Motor neuron (in vitro differentiated cells): ENCODE results near the gene LANCL1. TPM values are rescaled to one million over a fixed set of nuclear protein-coding genes. Genes with fewer than 3 reads are reported as not detected.

Source experiments
- ATAC-seq, 8 experiments: fragments of 200-7000 bp; cut with Tn5 transposase; replicated peaks in 6 of 8; 2 replicates each; pipeline ENCODE4 v1.8.0; 2021; ENCODE audit warnings: mild to moderate bottlenecking in 8 of 8, moderate library complexity in 8 of 8
- H3K27ac ChIP-seq, 2 donors: fragments of 250-450 bp; sonication (Bioruptor Pico); 2 replicates each; pipeline ENCODE4 v1.9.0; 2021; ENCODE audit warnings: antibody characterized with exemption in 2 of 2, mild to moderate bottlenecking in 2 of 2, moderate library complexity in 1 of 2
- H3K4me1 ChIP-seq, 2 donors: fragments of 250-450 bp; sonication (Bioruptor Pico); replicated peaks in 1 of 2; 2 replicates each; pipeline ENCODE4 v1.6.1; 2021; ENCODE audit warnings: antibody characterized with exemption in 2 of 2, mild to moderate bottlenecking in 2 of 2, moderate library complexity in 1 of 2
- H3K4me3 ChIP-seq, 5 donors: fragments of 250-450 bp; sonication (Bioruptor Pico); 2 replicates each; pipeline ENCODE4 v1.9.0; 2021; ENCODE audit warnings: antibody characterized with exemption in 5 of 5, mild to moderate bottlenecking in 5 of 5, moderate library complexity in 4 of 5
- WGBS, 10 experiments: fragments of 450-650 bp; shearing (Covaris generic); methylation state at CpG; one replicate each; pipeline ENCODE4 v1.0.0; 2022; 5-methylcytosine and 5-hydroxymethylcytosine counted together
- in situ Hi-C, 9 experiments: fragments of 400-800 bp; cut with MboI; loops; one replicate each; pipeline ENCODE4 v1.15.0; 2021; ENCODE audit warnings: low sequenced_read_pairs in 9 of 9, low pct_unique_long_range_greater_than_20kb in 2 of 9; ENCODE audit not compliant: unreplicated experiment in 9 of 9
- total RNA-seq, 8 experiments: library from RNA; unstranded; fragments of 300-600 nt; gene quantifications; 2 replicates each; pipeline versions ENCODE4 v1.2.3 to v1.2.4, GENCODE V29; 2022

The LANCL1 gene
- total RNA-seq, 8 experiments from 2014 or later = 26.9 to 239 (median 35.7) TPM

- no peak for ATAC-seq
- H3K4me1 ChIP-seq = peaks cover 0 to 4% of the 10 kb centered on the region in 2 donors
- no peak overlapping the region for H3K4me3 ChIP-seq
- 42 to 100% (median 85%) methylated on average over 1 to 2 of the region's 2 CpGs; no CpG with 5 or more reads in 2 of the 10 experiments for WGBS, 10 experiments
- in situ Hi-C loops = no loop called here
- no peak overlapping the region for H3K27ac ChIP-seq
Observed at GRCh38 chr2:210480764-210481163, 4.2 kb upstream of the LANCL1 start.

GRCh38 chr2:210480079-210480478 lies 3.5 kb upstream of the LANCL1 start:
- no peak for ATAC-seq
- H3K27ac ChIP-seq = no peak overlapping the region
- 29 to 100% (median 100%) methylated on average over 1 to 3 of the region's 3 CpGs; no CpG with 5 or more reads in 2 of the 10 experiments for WGBS, 10 experiments
- H3K4me3 ChIP-seq = no peak overlapping the region
- H3K4me1 ChIP-seq = peaks cover 0 to 6% of the 10 kb centered on the region in 2 donors
- in situ Hi-C loops = no loop called here

GRCh38 chr2:210478661-210479060 lies 2.1 kb upstream of the LANCL1 start:
- in situ Hi-C loops = no loop called here
- Histone ChIP-seq H3K4me1 (peaks cover 0 to 10% of the 10 kb centered on the region in 2 donors), H3K4me3 (no peak overlapping the region), H3K27ac (no peak overlapping the region)
- ATAC-seq = no peak
- 89 to 100% (median 100%) methylated on average over 1 to 2 of the region's 2 CpGs; no CpG with 5 or more reads in 3 of the 10 experiments for WGBS, 10 experiments

- peak in 2 of 8 experiments; percentile 9 to 21 for ATAC-seq
- in situ Hi-C loops = no loop called here
- Histone ChIP-seq H3K27ac (no peak overlapping the region), H3K4me3 (peak overlapping the region in 3 of 5 donors; percentile 3 to 73 (median 70)), H3K4me1 (peaks cover 0 to 10% of the 10 kb centered on the region in 2 donors)
- 13 to 83% (median 43%) methylated on average over 1 to 3 of the region's 3 CpGs for WGBS, 10 experiments
Observed at GRCh38 chr2:210477496-210477895, 937 bp upstream of the LANCL1 start.

- peaks cover 0 to 10% of the 10 kb centered on the region in 2 donors for H3K4me1 ChIP-seq
- no peak for ATAC-seq
- peak overlapping the region; percentile 51 to 82 (median 73) for H3K4me3 ChIP-seq
- 0 to 17% (median 4%) methylated on average over 3 to 6 of the region's 6 CpGs for WGBS, 10 experiments
- peak overlapping the region in 1 of 2 donors; percentile 87 for H3K27ac ChIP-seq
- in situ Hi-C loops = no loop called here
Observed at GRCh38 chr2:210475706-210476105, 853 bp downstream of the LANCL1 start.

GRCh38 chr2:210474776-210475175 lies 1.8 kb downstream of the LANCL1 start:
- peaks cover 0 to 10% of the 10 kb centered on the region in 2 donors for H3K4me1 ChIP-seq
- 90 to 100% (median 100%) methylated on average over 1 of the region's 1 CpG; no CpG with 5 or more reads in 4 of the 10 experiments for WGBS, 10 experiments
- in situ Hi-C loops = no loop called here

GRCh38 chr2:210461401-210461800 lies 15.2 kb downstream of the LANCL1 start:
- H3K27ac ChIP-seq = no peak overlapping the region
- no peak overlapping the region for H3K4me3 ChIP-seq
- peaks cover 0 to 4% of the 10 kb centered on the region in 2 donors for H3K4me1 ChIP-seq
- WGBS, 10 experiments = 60 to 100% (median 86%) methylated on average over 1 to 2 of the region's 2 CpGs; no CpG with 5 or more reads in 1 of the 10 experiments
- in situ Hi-C loops = no loop called here
- ATAC-seq = no peak

More at GRCh38 chr2:210474776-210475175, 1.8 kb downstream of the LANCL1 start:
- Histone ChIP-seq H3K4me3 (no peak overlapping the region), H3K27ac (no peak overlapping the region)
- ATAC-seq = no peak

- ATAC-seq = peak in 1 of 8 experiments; percentile 24
- WGBS, 10 experiments = 55 to 100% (median 83%) methylated on average over 2 to 3 of the region's 3 CpGs
- Histone ChIP-seq H3K4me1 (peaks cover 0 to 5% of the 10 kb centered on the region in 2 donors), H3K27ac (no peak overlapping the region), H3K4me3 (no peak overlapping the region)
- in situ Hi-C loops = no loop called here
Observed at GRCh38 chr2:210460322-210461227, 16.0 kb downstream of the LANCL1 start.

GRCh38 chr2:210459880-210460279 lies 16.7 kb downstream of the LANCL1 start:
- no peak overlapping the region for H3K27ac ChIP-seq

GRCh38 chr2:210459407-210459806 lies 17.2 kb downstream of the LANCL1 start:
- no peak overlapping the region for H3K4me3 ChIP-seq
- H3K4me1 ChIP-seq = peaks cover 0 to 5% of the 10 kb centered on the region in 2 donors
- H3K27ac ChIP-seq = no peak overlapping the region
- ATAC-seq = peak in 1 of 8 experiments; percentile 47
- 33 to 100% (median 88%) methylated on average over 1 to 3 of the region's 3 CpGs; no CpG with 5 or more reads in 1 of the 10 experiments for WGBS, 10 experiments
- in situ Hi-C loops = no loop called here

More at GRCh38 chr2:210459880-210460279, 16.7 kb downstream of the LANCL1 start:
- WGBS, 10 experiments = 11 to 100% (median 80%) methylated on average over 3 to 5 of the region's 5 CpGs; no CpG with 5 or more reads in 1 of the 10 experiments
- ATAC-seq = peak in 1 of 8 experiments; percentile 75
- Histone ChIP-seq H3K4me1 (peaks cover 0 to 5% of the 10 kb centered on the region in 2 donors), H3K4me3 (no peak overlapping the region)
- in situ Hi-C loops = no loop called here

- no peak for ATAC-seq
- in situ Hi-C loops = no loop called here
- no peak overlapping the region for H3K27ac ChIP-seq
- H3K4me1 ChIP-seq = peaks cover 0 to 5% of the 10 kb centered on the region in 2 donors
- no peak overlapping the region for H3K4me3 ChIP-seq
- WGBS, 10 experiments = 89 to 100% (median 99%) methylated on average over 1 to 4 of the region's 4 CpGs
Observed at GRCh38 chr2:210458395-210458794, 18.2 kb downstream of the LANCL1 start.

GRCh38 chr2:210456571-210456970 lies 20.0 kb downstream of the LANCL1 start:
- 67 to 100% (median 87%) methylated on average over 1 of the region's 1 CpG; no CpG with 5 or more reads in 4 of the 10 experiments for WGBS, 10 experiments
- H3K4me3 ChIP-seq = no peak overlapping the region
- H3K4me1 ChIP-seq = peaks cover 0 to 5% of the 10 kb centered on the region in 2 donors
- no peak for ATAC-seq
- in situ Hi-C loops = no loop called here
- H3K27ac ChIP-seq = no peak overlapping the region

GRCh38 chr2:210454336-210454735 lies 22.2 kb downstream of the LANCL1 start:
- whole genome bisulfite sequencing, 10 experiments = 67 to 100% (median 92%) methylated on average over 1 to 8 of the region's 8 CpGs; no CpG with 5 or more reads in 1 of the 10 experiments
- H3K27ac ChIP-seq = no peak overlapping the region
- no peak for ATAC-seq
- in situ Hi-C loops = no loop called here
- no peak overlapping the region for H3K4me3 ChIP-seq
- peaks cover 0 to 5% of the 10 kb centered on the region in 2 donors for H3K4me1 ChIP-seq
